Activated naive CD4-positive, alpha-beta T cell treated with anti-CD3 and anti-CD28 coated beads for 36 hours (primary cell): ENCODE measurements around the gene RNF220. TPM values are rescaled to one million over a fixed set of nuclear protein-coding genes. Genes with fewer than 3 reads are reported as not detected.

ENCODE experiments used
- CTCF ChIA-PET: fragments of 350-600 bp; sonication (Branson Sonifier 250); formaldehyde crosslinking; loops from one replicate; lab custom pipeline; 2021; ENCODE audit warnings: antibody characterized with exemption; lab: Charles Lee
- DNase-seq: peaks from one replicate; pipeline ENCODE4 v3.0.0-alpha.2; 2020
- H3K27ac Mint-ChIP-seq: one replicate; pipeline ENCODE4 v1.8.0; 2021; ENCODE audit warnings: mild to moderate bottlenecking, mixed read lengths
- H3K27me3 Mint-ChIP-seq: one replicate; pipeline ENCODE4 v1.8.0; 2021; ENCODE audit warnings: low read depth, mixed read lengths
- H3K36me3 Mint-ChIP-seq: one replicate; pipeline ENCODE4 v1.8.0; 2021; ENCODE audit warnings: low read depth, mixed read lengths
- H3K4me1 Mint-ChIP-seq: one replicate; pipeline ENCODE4 v1.8.0; 2021; ENCODE audit warnings: low read depth, mixed read lengths
- H3K4me3 Mint-ChIP-seq: one replicate; pipeline ENCODE4 v1.8.0; 2021; ENCODE audit warnings: mild to moderate bottlenecking, moderate library complexity, mixed read lengths
- H3K9me3 Mint-ChIP-seq: one replicate; pipeline ENCODE4 v1.8.0; 2021; ENCODE audit warnings: mixed read lengths
- intact Hi-C: fragments of 100-400 bp; cut with micrococcal nuclease; formaldehyde crosslinking; loops from one replicate; pipeline ENCODE4 v1.15.1; 2023
- total RNA-seq, 2 experiments: library from RNA; stranded (reverse); gene quantifications; one replicate each; pipeline ENCODE4 v1.2.3, GENCODE V29; 2021

RNF220 gene
- total RNA-seq, 2 experiments from 2014 or later = 71.6 to 81.6 TPM

GRCh38 chr1:44526295-44527073, 121.4 kb downstream of the RNF220 start:
- no peaks in the 10 kb centered on the region for H3K9me3 Mint-ChIP-seq
- CTCF ChIA-PET = no interaction called here
- no peaks in the 10 kb centered on the region for H3K4me1 Mint-ChIP-seq
- peaks cover 5% of the 10 kb centered on the region for H3K27me3 Mint-ChIP-seq
- H3K36me3 Mint-ChIP-seq = no peaks in the 10 kb centered on the region
- no peak for DNase-seq
- no peak overlapping the region for H3K4me3 Mint-ChIP-seq
- H3K27ac Mint-ChIP-seq = no peak overlapping the region
- intact Hi-C loops = no loop called here

- Mint-ChIP-seq H3K9me3 (no peaks in the 10 kb centered on the region), H3K27me3 (peaks cover 8% of the 10 kb centered on the region), H3K36me3 (no peaks in the 10 kb centered on the region), H3K4me3 (no peak overlapping the region), H3K4me1 (peaks cover 7% of the 10 kb centered on the region), H3K27ac (no peak overlapping the region)
- intact Hi-C loops = no loop called here
- CTCF ChIA-PET = interaction anchor here (0.9 kb wide), 1 partner anchor 63 kb away, joined by 4 read pairs; no protein-coding TSS in a partner anchor
- peak; percentile 14 for DNase-seq
Measured at GRCh38 chr1:44531785-44532566, 126.9 kb downstream of the RNF220 start.

GRCh38 chr1:44532567-44532944, 127.5 kb downstream of the RNF220 start:
- intact Hi-C loops = no loop called here
- CTCF ChIA-PET = interaction anchor here (0.9 kb wide), 1 partner anchor 62 kb away, joined by 4 read pairs; no protein-coding TSS in a partner anchor
- no peak for DNase-seq
- H3K36me3 Mint-ChIP-seq = no peaks in the 10 kb centered on the region
- no peak overlapping the region for H3K27ac Mint-ChIP-seq
- peaks cover 7% of the 10 kb centered on the region for H3K4me1 Mint-ChIP-seq
- H3K4me3 Mint-ChIP-seq = no peak overlapping the region
- no peaks in the 10 kb centered on the region for H3K9me3 Mint-ChIP-seq
- peaks cover 8% of the 10 kb centered on the region for H3K27me3 Mint-ChIP-seq

GRCh38 chr1:44534771-44535170, 129.7 kb downstream of the RNF220 start:
- Mint-ChIP-seq H3K9me3 (no peaks in the 10 kb centered on the region), H3K27ac (no peak overlapping the region), H3K4me3 (no peak overlapping the region), H3K36me3 (no peaks in the 10 kb centered on the region), H3K27me3 (peaks cover 8% of the 10 kb centered on the region), H3K4me1 (peaks cover 7% of the 10 kb centered on the region)
- no peak for DNase-seq
- CTCF ChIA-PET = no interaction called here
- intact Hi-C loops = no loop called here

GRCh38 chr1:44536357-44537209, 131.5 kb downstream of the RNF220 start:
- Mint-ChIP-seq H3K9me3 (no peaks in the 10 kb centered on the region), H3K36me3 (no peaks in the 10 kb centered on the region), H3K4me1 (peaks cover 7% of the 10 kb centered on the region), H3K27me3 (peaks cover 5% of the 10 kb centered on the region), H3K27ac (no peak overlapping the region), H3K4me3 (no peak overlapping the region)
- intact Hi-C loops = no loop called here
- DNase-seq = no peak
- CTCF ChIA-PET = no interaction called here

GRCh38 chr1:44537538-44537937, 132.5 kb downstream of the RNF220 start:
- H3K27ac Mint-ChIP-seq = no peak overlapping the region
- no peaks in the 10 kb centered on the region for H3K9me3 Mint-ChIP-seq
- no peaks in the 10 kb centered on the region for H3K36me3 Mint-ChIP-seq
- H3K27me3 Mint-ChIP-seq = peaks cover 5% of the 10 kb centered on the region
- CTCF ChIA-PET = no interaction called here
- intact Hi-C loops = no loop called here
- no peak for DNase-seq
- no peaks in the 10 kb centered on the region for H3K4me1 Mint-ChIP-seq
- H3K4me3 Mint-ChIP-seq = no peak overlapping the region

- Mint-ChIP-seq H3K4me3 (no peak overlapping the region), H3K27ac (no peak overlapping the region), H3K36me3 (no peaks in the 10 kb centered on the region), H3K9me3 (no peaks in the 10 kb centered on the region), H3K4me1 (no peaks in the 10 kb centered on the region), H3K27me3 (peaks cover 5% of the 10 kb centered on the region)
- CTCF ChIA-PET = interaction anchor here (1.1 kb wide), 1 partner anchor 34 kb away, joined by 3 read pairs; no protein-coding TSS in a partner anchor
- no peak for DNase-seq
- intact Hi-C loops = no loop called here
Measured at GRCh38 chr1:44537956-44538355, 132.9 kb downstream of the RNF220 start.

GRCh38 chr1:44539991-44540730, 135.1 kb downstream of the RNF220 start:
- CTCF ChIA-PET = interaction anchor here (0.6 kb wide), 1 partner anchor 147 kb away, joined by 5 read pairs; no protein-coding TSS in a partner anchor
- peaks cover 7% of the 10 kb centered on the region for H3K27me3 Mint-ChIP-seq

GRCh38 chr1:44542420-44543063, 137.5 kb downstream of the RNF220 start:
- H3K36me3 Mint-ChIP-seq = no peaks in the 10 kb centered on the region
- CTCF ChIA-PET = no interaction called here

More at GRCh38 chr1:44539991-44540730, 135.1 kb downstream of the RNF220 start:
- Mint-ChIP-seq H3K4me3 (no peak overlapping the region), H3K4me1 (no peaks in the 10 kb centered on the region), H3K9me3 (no peaks in the 10 kb centered on the region), H3K36me3 (no peaks in the 10 kb centered on the region), H3K27ac (no peak overlapping the region)
- intact Hi-C loops = no loop called here
- DNase-seq = no peak

GRCh38 chr1:44543064-44543744, 138.1 kb downstream of the RNF220 start:
- no peaks in the 10 kb centered on the region for H3K9me3 Mint-ChIP-seq
- intact Hi-C loops = no loop called here
- no peaks in the 10 kb centered on the region for H3K36me3 Mint-ChIP-seq
- CTCF ChIA-PET = no interaction called here
- H3K4me3 Mint-ChIP-seq = no peak overlapping the region
- H3K4me1 Mint-ChIP-seq = no peaks in the 10 kb centered on the region
- DNase-seq = no peak
- no peak overlapping the region for H3K27ac Mint-ChIP-seq
- H3K27me3 Mint-ChIP-seq = peaks cover 7% of the 10 kb centered on the region

More at GRCh38 chr1:44542420-44543063, 137.5 kb downstream of the RNF220 start:
- H3K27ac Mint-ChIP-seq = no peak overlapping the region
- DNase-seq = no peak
- H3K4me3 Mint-ChIP-seq = no peak overlapping the region
- no peaks in the 10 kb centered on the region for H3K4me1 Mint-ChIP-seq
- intact Hi-C loops = no loop called here
- H3K9me3 Mint-ChIP-seq = no peaks in the 10 kb centered on the region
- H3K27me3 Mint-ChIP-seq = peaks cover 7% of the 10 kb centered on the region

- H3K27me3 Mint-ChIP-seq = peaks cover 7% of the 10 kb centered on the region
- intact Hi-C loops = no loop called here
Measured at GRCh38 chr1:44543786-44544185, 138.7 kb downstream of the RNF220 start.

More at GRCh38 chr1:44543786-44544185, 138.7 kb downstream of the RNF220 start:
- H3K27ac Mint-ChIP-seq = no peak overlapping the region
- no peaks in the 10 kb centered on the region for H3K4me1 Mint-ChIP-seq
- H3K9me3 Mint-ChIP-seq = no peaks in the 10 kb centered on the region
- CTCF ChIA-PET = no interaction called here
- no peaks in the 10 kb centered on the region for H3K36me3 Mint-ChIP-seq
- no peak overlapping the region for H3K4me3 Mint-ChIP-seq
- no peak for DNase-seq
